LNCaP clone FGC (cell line): Measurements from ENCODE around the gene MICAL1.

ENCODE experiments used
- DNase-seq: peaks from one replicate; pipeline ENCODE4 v3.0.0-alpha.2; 2011; ENCODE audit warnings: low read depth
- H3K4me3 ChIP-seq: 2 replicates; pipeline ENCODE4 v1.5.1; 2011; ENCODE audit warnings: mild to moderate bottlenecking, low read depth, low read length, control low read depth
- TF ChIP-seq, protein P1 (sequence below): IDR thresholded peaks from 2 replicates; pipeline ENCODE4 v1.5.1; 2012; ENCODE audit warnings: mild to moderate bottlenecking; ENCODE audit not compliant: control insufficient read depth, insufficient read depth; ENCODE audit errors: extremely low read depth

The MICAL1 gene

DNA sequence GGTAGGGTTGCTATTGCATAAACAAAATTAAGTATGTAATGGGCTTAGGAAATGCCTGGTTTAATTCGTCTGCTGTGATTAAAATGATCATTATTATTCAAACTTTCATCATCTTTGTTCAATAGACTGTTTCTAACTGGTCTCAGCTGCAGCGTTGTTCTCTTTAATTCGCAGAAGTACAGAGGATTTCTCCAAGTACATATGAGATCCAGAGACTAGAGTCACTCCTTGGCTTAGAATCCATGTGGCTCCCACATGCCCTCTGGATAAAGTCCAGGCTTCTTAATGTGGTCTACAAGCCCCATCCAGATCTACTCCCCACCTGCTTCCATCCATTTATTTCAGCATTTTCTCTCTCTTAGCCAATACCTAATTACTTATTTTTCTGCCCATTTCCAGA is 28.6 kb upstream of the MICAL1 start:
- no peak for DNase-seq
- peak overlapping the region; percentile 50; the same call in 1 of the 2 replicates for H3K4me3 ChIP-seq
- TF ChIP-seq, protein P1, sequence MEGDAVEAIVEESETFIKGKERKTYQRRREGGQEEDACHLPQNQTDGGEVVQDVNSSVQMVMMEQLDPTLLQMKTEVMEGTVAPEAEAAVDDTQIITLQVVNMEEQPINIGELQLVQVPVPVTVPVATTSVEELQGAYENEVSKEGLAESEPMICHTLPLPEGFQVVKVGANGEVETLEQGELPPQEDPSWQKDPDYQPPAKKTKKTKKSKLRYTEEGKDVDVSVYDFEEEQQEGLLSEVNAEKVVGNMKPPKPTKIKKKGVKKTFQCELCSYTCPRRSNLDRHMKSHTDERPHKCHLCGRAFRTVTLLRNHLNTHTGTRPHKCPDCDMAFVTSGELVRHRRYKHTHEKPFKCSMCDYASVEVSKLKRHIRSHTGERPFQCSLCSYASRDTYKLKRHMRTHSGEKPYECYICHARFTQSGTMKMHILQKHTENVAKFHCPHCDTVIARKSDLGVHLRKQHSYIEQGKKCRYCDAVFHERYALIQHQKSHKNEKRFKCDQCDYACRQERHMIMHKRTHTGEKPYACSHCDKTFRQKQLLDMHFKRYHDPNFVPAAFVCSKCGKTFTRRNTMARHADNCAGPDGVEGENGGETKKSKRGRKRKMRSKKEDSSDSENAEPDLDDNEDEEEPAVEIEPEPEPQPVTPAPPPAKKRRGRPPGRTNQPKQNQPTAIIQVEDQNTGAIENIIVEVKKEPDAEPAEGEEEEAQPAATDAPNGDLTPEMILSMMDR = no peak

DNA sequence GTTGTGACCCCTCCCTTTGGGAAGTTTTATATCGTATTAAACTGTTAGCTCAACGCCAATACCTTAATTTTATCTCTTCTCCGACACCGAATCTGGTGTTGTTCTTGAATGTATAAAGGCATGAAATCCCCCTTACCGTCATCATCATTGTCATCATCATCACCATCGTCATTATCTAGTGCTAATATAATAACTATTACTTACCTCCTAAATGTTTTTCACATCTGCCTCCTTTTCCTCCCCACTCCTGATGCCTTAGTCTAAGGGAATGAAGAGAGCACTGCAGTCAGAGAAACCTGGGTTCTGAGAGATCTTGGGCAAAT is 28.1 kb upstream of the MICAL1 start:
- DNase-seq = no peak
- H3K4me3 ChIP-seq = peak overlapping the region; percentile 50
- TF ChIP-seq, protein P1 = no peak

DNA sequence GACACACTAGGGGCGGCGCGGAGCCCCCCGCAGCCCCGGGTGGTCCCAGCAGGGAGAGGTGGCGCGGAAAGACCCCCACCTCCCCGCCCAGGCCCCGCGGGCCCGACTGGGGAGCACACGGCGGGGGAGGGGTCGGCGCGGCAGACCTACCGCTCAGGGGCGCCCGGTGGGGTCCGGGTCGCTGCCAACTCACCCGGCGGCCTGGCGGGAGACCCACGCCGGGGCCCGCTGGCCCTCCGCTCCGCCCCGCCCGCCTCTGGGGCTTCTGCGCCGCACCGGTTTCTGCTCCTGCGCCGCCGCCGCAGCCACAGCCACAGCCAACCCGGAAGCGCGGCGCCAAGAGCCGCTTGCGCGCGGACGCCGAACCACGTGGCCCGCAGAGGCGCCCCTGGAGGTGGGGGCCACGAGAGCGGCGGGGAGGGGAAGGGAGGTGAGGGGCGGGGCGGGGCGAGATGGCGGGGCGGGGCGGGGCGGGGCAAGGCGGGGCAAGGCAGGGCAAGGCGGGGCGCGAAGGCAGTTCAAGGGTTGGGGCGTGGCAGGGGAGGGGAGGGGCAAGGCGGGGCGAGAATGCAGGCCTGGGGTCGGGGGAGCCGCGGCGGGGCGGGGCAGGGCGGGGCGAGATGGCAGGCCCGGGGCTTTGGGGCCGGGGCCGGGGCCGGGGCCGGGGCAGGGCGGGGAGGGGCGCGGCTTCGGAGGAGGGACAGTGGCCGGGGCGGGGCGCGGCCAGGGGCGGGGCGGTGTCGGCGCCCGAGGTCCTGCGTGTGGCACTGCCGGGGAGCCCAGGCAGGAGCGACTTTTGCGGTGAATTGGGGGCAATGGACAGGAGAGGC is 27.5 kb upstream of the MICAL1 start, which contains the start of gene ZBTB24:
Gene ZBTB24, minus strand, starts transcription at position 315 of the 830 bp plus-strand sequence. CDS start 1,193 bp downstream, outside the sequence.
- H3K4me3 ChIP-seq = peak within 1 kb of the TSS; percentile 73
- TF ChIP-seq, protein P1 = no peak
- DNase-seq = no peak

DNA sequence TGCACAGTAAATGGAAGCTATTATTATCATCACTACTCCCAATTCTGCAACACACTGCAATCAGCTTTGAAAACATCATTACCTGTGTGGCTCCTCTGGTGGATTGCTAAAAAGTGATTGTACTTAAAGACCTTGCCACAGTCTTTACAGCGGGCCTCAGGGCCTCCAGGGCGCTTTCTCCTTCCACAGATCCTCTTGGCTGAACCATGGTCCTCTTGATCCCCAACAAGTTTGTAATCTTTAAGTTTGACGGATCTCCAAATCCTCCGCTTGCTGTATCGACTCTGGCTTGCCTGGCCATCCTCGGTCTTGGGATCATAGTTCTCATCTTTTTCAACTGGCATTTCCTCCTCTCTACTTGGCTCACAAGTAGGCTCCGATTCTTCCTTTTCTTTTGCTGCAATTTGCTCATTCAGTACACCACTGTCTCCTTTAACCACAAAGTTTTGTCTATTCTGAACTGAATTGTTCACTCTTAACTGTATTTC is 25.5 kb upstream of the MICAL1 start:
- DNase-seq = no peak
- no peak overlapping the region for H3K4me3 ChIP-seq
- TF ChIP-seq, protein P1 = no peak

DNA sequence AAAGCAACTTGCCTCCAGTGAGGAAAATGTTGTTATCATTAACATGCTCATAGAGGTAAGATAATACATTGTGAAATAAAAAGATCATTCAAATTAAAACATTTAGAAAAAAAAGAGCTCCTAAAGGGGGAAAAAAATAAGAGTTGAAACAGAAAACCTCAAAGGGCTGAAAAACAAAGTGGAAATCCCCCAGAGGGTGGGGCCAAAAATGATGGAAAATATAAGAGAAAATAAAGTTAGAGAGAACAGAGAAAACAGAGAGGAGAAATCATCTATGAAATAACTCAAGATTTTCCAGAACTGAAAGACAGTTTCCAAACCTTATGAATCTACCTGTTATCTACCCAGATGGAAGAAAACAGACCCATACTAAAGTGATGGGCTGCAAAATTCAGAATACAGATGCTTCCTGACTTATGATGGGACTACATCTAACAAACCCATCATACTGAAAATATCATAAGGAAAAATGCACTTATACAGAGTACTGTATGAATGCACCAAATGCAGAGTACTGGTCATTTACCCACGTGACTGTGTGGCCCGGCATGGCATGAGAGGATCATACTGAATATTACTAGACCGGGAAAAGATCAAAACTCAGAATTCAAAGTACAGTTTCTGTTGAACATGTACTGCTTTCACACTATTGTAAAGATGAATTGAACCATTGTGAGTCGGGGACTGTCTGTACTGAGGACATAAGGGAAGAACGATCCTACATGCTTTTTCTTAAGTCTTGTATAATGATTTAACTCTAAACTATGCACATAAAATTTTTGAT is 23.5 kb upstream of the MICAL1 start:
- TF ChIP-seq, protein P1 = no peak
- H3K4me3 ChIP-seq = no peak overlapping the region
- no peak for DNase-seq

DNA sequence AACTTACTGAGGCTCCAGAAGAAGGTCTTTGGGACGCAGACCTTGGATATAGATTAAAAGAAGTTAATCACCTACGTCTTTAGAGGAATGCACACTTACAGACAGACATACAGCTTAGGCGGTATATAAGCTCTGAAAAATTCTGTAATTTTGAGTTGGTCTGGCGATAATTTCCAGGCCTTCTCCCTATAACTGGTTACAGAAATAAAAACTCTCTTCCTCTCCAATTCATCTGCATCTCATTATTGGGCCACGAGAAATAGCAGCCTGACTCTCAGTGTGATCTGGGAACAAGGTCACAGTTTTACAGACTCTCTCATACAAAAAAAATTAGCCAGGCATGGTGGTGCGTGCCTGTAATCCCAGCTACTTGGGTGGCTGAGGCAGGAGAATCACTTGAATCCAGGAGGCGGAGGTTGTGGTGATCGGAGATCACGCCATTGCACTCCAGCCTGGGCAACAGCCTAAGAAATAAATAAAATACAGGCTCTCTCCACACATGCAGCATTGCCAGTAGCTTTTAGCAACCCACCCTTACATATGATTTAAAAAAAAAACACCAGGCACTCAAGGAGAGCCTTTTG is 22.7 kb upstream of the MICAL1 start:
- DNase-seq = no peak
- no peak overlapping the region for H3K4me3 ChIP-seq
- TF ChIP-seq, protein P1 = no peak
